ENCODE measurements around the gene ATP8B1.

GRCh38 chr18:57708288-57708687 lies 94.8 kb downstream of the ATP8B1 start:
- TF ChIP-seq CTCF (IDR thresholded peaks at IDR 0.05) (no peak), EZH2 (IDR thresholded peaks at IDR 0.05) (no peak)
